HG02943 (cell line): ENCODE measurements around the gene MAMDC2.

Source experiments
- ATAC-seq: cut with Tn5 transposase; IDR thresholded peaks from one replicate; pipeline ENCODE4 v1.9.1; 2021; ENCODE audit warnings: mild to moderate bottlenecking, low read depth, moderate library complexity; ENCODE audit not compliant: unreplicated experiment

MAMDC2 gene

DNA sequence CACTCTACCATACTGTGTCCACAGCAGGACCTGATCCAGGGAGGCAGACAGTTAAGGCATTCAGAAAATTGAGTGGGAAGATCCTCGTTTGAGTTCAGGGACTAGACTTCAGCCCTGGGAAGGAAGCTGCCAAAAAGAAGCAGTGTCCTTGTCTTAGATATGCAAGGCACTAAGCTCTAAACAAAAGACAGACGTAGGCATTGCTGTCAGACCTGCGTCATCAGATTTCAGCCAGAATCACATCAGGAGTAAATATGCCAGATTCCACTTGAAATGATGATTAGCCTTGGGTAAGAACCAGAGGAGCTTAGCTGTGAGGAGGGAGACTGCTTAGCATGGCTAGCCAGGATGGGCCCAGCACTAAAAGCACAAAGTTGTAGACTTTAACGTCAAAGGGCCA is 56.7 kb downstream of the MAMDC2 start:
- no peak for ATAC-seq

DNA sequence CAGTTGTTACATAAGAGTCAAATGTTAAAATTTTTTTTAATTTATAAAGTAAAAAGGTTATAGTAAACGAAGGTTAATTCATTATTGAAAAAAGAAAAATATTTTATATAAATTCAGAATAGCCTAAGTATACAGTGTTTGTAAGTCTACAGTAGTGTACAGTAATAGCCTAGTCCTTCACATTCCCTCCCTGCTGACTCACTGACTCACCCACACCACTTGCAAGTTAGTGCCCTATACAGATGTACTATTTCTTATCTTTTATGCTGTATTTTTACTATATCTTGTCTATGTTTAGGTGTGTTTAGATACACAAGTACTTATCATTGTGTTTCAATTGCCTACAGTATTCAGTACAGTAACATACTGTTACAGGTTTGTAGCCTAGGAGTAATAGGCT is 57.6 kb downstream of the MAMDC2 start:
- ATAC-seq: no peak

DNA sequence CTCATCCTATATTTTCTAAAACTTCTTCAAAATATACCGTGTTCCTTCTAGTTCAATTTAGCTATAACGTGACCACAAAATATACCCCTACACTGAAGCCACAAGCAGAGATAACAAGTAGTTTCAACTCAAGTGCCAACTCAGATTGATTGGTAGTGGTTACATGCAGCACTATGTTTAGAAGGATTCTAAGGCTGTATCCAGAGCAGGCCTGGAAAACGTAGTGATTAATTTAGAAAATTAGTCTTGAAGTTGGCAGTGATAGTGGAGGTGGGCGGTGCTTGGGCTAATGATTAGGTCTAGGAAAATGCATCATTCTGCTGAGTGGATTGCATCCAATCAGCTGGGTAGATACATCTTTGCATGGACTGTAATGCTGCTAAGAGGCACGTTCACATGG is 61.5 kb downstream of the MAMDC2 start:
- ATAC-seq: no peak

DNA sequence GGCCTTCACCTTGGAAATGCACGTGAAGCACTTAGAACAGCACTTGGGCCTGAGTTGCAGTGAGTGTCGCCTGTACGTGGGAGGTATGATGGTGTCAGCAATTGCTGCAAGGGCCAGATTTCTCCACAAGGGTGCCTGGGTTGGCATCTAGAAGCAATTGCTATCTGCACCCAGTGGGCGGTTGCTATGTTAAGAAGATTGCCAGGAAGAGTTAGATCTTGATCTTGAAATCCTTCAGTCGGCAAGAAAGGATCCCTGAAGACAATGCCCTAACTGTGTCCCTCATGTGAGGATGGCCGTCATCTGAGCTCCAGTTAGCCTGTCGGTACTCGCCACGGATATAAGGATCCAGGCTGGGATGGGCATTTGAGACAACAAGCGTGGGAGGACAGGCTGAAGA is 62.9 kb downstream of the MAMDC2 start:
- ATAC-seq: no peak

DNA sequence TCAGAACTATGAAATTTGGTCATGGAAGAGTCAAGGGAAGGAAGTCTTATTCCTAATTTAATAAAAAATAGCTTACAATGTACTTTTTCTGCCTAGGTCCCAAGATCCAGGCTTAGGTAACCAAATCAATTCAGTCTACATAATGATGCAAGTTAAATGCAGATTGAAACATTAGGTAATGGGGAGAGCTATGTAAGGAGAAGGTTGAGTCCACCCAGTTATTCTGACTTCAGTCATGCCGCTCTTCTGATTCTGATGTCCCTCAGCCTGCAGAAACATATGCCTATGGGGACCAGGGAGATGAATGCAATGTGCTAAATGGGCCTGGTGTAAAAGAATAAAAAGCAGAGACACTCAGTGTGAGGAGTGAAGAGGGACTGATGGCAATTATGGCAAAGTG is 63.9 kb downstream of the MAMDC2 start:
- ATAC-seq: no peak

DNA sequence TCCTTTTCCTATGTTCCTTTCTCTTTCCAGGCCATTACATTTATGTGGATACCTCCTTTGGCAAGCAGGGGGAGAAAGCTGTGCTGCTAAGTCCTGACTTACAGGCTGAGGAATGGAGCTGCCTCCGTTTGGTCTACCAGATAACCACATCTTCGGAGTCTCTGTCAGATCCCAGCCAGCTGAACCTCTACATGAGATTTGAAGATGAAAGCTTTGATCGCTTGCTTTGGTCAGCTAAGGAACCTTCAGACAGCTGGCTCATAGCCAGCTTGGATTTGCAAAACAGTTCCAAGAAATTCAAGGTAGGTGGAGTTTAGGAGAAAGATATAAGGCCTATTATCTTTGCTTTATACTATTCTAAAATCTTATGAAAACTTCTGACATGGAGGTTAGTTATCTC is 64.5 kb downstream of the MAMDC2 start:
- no peak for ATAC-seq

DNA sequence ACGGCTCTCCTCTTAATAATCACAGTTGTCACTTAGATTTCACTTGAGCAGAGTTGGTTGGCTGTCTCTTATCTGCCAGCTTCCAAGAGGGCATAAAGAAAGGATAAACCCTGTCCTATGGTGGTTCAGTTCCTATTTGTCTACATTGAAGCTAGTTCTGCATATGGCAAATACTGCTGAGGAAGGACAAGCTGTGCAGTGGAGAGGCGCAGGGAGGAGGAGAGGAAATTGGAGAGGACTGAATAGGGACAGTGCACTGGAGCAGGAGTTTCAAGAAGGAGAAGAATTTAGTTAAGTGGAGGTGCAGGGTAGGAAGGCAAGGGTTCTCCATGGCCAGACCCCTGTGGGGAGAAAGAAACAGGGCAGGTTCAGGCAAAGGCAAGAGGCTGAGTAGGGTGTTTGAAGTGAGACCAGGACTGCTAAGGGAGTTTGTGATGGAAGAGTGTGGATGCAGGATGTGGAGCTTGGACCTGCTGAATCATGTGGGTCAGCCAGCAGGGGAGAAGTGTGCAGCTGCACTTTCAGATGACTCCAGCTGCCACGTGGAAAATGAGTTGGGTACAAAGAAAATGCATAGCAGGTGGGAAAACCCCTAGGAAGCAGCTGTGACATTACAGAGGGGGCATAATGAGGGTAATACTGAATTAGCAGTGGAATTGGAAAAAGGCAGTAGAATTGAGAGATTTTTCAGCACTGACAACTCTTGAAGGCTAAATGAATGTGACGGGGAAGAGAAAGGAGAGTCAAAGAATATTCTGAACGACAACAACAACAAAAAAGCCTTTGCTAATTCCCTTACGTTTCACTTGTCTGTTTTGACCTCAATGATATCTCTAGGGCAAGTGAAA is 66.8 kb downstream of the MAMDC2 start:
- ATAC-seq: no peak

DNA sequence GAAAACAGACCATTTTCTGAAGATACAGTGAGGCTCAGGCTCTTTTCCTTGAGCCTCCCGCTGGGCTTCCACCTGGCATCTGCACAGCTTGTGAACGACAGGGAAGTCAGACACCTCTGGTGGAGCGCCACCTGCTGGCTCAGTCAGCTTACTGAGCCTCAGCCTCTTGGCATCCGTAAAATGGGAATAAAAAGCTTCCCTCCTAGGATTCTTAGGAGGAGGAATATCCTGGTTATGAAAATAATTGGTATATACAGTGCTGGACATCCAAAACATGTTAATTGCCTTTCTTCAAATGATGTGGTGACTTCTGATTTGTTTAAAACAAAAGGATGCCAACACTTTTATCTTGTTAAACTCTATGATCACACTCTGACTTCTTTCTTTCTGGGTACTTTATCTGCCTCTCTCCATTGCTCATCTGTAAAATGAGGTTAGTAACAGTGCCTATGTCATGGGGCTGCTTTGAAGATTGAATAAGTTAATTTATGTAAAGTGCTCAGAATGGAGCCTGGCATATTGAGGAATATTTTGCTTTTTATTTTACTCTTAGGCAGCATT is 67.5 kb downstream of the MAMDC2 start:
- ATAC-seq: no peak

DNA sequence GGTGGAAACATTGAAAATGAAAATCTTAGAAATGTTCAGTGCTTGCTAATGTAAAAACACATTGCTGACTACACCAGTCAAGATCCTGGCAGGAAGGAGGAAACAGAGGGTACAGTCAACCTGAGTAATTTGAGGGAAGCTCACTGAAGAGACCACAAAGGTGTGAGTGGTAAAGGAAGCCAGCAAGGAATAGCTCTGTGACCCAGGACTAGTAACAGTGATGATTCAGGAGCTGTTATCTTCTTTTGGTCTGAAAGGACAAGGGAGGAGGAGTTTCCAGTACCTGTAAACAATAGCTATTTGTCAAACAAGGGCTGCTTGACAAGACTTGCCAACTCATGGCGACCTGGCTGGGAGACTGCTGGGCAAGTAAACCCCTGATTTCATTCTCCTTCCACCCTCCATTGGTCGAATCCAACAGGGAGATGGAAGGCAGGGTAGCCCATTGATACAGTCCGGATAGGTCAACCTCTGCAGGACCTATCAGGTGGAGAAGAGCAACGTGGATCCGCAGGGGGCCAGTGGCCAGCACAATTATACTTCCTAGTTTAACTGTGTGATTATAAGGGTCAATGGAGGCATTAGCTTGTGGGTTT is 68.1 kb downstream of the MAMDC2 start:
- no peak for ATAC-seq

DNA sequence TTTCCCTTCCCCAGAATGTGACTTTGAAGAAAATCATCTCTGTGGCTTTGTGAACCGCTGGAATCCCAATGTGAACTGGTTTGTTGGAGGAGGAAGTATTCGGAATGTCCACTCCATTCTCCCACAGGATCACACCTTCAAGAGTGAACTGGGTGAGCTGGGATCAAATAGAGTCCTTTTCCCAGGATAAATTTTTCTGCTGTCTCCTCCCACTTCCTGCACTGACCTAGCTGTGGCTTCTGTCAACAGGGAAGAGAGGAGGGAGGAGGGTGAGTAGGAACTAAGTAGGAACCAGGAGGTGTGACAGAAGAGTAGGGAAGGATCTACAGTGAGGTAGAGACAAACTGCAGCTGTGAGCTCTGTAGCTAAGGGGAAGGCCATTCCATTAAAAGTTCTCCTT is 69.3 kb downstream of the MAMDC2 start:
- ATAC-seq: no peak

DNA sequence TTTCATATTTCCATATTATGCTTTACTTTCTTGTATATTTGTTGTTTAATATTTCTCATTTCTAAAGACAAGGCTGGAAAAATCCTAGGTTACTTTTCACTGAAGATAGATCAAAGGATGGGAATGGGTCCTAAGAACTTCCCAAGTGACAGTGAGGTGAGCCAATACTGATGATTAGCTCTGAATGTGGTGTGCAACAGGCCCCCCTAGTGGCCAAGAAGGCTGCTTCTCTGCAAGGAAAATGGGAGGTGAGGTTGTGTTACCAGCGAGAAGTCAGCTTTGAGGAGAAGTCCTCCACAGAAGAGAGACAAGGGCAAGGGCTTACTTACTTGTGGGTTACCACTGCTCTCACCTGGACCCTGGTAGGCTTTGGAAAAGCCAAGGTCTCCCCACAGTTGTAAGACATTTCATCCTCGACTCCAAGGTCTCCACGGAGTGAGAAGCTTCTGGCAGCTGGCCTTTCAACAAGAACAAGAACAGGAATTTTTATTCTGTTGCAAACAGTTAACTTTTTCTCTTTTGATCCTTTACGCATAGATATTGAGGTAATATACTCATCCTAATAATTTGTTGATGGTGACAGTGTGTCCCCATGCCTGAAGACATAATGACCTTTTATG is 69.9 kb downstream of the MAMDC2 start:
- no peak for ATAC-seq

DNA sequence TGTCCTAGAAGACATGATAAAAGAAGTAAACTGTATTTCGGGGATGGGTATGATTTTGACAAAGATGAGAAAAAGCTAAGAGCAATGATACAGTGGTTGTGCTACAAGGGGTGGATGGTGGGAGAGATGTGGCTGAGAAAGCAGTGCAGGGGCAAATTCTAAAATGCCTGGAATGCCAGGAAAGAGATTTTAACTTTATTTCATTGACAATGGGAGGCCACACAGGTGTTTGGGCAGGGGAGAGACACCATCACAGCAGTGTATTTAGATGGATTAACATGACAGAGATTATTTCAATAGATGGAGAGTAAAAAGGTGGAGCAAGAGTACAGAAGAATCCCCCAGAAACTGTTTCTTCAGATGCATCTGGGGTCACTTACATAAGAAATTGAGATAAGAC is 71.2 kb downstream of the MAMDC2 start:
- no peak for ATAC-seq

DNA sequence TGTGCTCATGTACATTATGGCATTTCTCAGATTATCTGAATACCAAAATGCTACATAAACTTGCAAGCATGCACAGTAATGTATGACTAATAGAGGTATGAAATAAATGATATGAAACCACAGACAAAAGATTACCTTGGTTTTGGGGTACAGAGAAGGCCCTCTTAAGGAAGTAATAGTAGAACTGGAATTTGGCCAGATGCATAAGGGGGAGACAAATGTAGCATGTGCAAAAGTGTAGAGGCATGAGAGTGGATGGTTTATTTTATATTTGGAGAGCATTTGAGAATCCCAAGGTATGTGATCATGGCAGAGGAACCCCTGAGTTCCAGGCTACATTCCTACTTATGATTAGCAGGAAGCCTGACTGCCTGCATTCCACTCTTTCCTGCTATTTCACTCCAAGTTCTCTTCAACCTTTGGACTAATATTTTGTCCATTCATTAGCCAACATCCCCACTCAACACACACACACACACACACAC is 74.2 kb downstream of the MAMDC2 start:
- no peak for ATAC-seq

DNA sequence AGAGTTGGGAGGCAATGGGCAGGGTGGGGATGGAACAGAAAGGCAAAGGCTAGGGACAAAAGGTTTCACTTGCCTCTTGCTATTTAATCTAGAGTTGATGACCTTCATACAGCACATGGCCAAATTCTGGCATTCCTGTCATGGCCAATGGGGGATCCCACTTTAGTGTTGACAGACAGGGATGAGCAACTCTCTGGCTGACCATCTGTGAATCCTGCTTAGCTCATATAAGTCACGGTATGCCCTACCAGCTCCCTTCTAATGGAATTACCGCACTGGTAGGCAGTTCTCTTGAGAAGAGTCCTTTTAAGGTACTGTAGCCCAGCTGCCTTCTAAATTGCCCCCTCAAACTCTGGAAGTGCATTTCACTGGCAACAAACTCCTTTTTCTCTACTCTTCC is 76.1 kb downstream of the MAMDC2 start:
- no peak for ATAC-seq

DNA sequence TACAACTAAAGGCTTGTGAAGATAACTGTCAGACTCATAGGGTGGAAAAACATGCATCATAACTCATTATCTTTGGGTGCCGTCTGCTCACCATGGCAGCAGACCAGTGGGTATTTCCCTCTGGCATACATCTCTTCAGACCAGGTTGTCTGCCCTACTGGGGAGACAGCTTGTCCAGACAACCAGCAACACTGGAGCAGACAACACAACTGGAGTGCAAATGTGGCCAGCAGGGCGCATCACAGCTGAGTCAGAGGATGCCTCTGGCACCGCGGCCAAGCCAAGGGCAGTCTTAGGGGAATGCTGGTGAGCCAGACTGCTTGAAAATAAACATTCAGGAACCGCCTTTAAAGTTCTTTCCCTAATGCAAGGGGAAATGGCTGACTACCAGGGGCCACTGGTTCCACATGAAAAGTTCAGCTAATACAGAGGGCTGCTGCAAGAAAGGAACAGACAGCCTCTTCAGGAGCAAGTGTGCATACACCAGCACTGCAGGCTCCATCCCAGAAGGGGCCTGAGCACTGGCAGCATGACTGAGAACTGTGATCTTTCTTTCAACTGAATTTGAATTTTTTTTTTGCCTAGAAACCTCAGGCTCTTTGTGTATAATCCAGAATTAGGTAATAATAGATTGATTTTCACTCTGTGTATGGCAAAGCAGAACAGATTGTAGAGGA is 77.3 kb downstream of the MAMDC2 start:
- no peak for ATAC-seq

DNA sequence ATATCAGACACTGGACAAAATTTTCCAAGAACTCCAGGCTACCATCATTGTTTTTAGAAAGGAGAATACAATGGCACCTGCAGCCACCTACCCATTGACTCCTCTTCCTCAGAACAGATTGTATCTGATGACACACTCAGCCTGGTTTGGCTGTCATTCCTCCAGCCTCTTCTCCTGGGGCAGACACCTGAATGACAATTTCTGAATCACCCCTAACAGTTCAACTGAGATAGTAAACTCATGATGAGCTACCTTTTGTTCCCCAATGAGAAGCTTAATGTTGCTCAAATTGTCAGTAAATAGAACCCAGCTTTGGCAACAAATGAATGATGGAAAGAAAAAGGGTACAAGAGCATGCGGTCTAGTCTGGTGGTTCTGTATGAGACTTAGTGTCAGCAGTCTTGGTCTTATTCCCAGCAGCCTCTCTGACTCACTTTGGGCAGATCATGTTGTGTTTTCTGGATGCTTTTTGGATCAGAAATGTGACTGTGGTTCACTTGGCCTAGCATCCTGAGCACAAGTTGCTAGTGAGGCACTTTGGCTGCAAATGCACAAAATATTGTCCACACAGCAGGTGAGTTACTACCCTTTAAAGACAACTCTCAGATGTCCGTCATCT is 78.3 kb downstream of the MAMDC2 start:
- no peak for ATAC-seq

DNA sequence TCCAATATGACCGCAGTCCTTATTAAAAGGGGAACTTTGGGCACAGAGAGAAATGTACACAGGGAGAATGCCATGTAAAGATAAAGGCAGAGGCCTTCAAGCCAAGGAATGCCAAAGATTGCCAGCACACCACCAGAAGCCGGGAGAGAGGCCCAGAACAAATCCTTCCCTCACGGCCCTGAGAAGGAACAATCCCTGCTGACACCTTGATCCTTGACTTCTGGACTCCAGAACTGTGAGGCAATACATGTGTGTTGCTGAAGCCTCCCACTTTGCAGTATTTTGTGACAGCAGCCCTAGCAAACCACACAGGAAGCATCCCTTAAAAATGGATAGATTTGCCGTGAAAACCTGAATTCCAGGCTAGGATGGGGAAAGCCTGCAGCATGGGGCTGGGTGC is 80.0 kb downstream of the MAMDC2 start:
- ATAC-seq: no peak

DNA sequence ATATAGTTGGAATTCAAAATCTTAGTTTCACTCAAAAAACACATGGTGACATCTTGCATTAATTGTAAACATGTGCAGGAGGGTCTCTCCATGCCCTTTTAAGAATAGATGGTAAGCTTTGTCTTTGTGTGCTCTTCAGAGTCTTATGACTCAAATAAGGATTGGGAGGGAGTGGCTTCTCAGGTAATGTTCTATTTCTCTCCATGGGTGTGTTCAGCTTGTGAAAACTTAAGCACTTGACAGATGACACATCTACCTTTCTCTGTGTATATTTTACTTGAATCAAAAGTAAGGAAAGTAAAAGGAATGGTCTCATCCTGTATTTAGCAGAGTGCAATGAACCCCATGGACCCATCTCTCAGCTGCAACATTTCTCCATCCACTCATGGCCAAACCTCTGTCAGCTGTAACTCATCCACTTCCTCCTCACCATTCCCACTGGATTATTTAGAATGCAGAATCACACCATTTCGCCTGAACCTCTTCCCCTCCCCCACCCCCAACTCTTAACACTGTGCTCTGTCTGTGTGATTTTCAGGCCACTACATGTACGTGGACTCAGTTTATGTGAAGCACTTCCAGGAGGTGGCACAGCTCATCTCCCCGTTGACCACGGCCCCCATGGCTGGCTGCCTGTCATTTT is 82.1 kb downstream of the MAMDC2 start:
- ATAC-seq: no peak

DNA sequence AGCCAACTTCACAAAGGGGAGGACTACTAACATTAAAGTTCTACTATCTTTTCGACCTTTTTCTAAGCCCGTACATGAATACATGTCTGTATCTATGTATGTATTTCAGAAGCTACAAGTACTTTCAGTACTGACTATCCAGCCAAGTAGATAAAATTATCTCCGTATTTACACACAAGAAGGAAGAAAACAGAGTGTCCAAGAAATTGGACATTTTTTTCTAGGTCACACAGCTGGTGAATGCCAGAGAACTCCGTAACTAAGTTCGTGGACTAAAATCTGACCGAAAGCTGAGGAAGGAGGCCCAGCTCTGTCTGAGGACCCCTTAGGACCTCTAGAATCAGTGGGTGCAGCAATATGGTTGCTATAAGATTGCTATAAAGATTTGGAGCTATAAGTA is 83.4 kb downstream of the MAMDC2 start:
- no peak for ATAC-seq
